Ishikawa (cell line): Measurements from ENCODE around the gene RFNG.

Experiments
- MAX ChIP-seq: IDR thresholded peaks from 2 replicates; pipeline ENCODE4 v1.6.1; 2012
- REST ChIP-seq: IDR thresholded peaks from 2 replicates; pipeline ENCODE4 v1.6.1; 2012; ENCODE audit warnings: low read depth, mild to moderate bottlenecking

GRCh38 chr17:82054351-82055022 is 2.9 kb upstream of the RFNG start:
- TF ChIP-seq MAX (no peak), REST (no peak)
